HG02973 (cell line): ENCODE measurements around the gene CMKLR1.

Source experiments
- ATAC-seq: cut with Tn5 transposase; IDR thresholded peaks from one replicate; pipeline ENCODE4 v1.9.1; 2021; ENCODE audit warnings: moderate library complexity; ENCODE audit not compliant: unreplicated experiment

CMKLR1 gene

GRCh38 chr12:108269224-108269623 lies 69.9 kb downstream of the CMKLR1 start:
- ATAC-seq, result no peak

- ATAC-seq, result no peak
These were observed 70.7 kb downstream of the CMKLR1 start for GRCh38 chr12:108268397-108268796.

- ATAC-seq, result no peak
These were observed 71.7 kb downstream of the CMKLR1 start for GRCh38 chr12:108267450-108267849.

GRCh38 chr12:108266131-108266530 lies 73.0 kb downstream of the CMKLR1 start:
- no peak for ATAC-seq

GRCh38 chr12:108265505-108265904 lies 73.6 kb downstream of the CMKLR1 start:
- ATAC-seq, result no peak

GRCh38 chr12:108260969-108261368 lies 78.1 kb downstream of the CMKLR1 start:
- no peak for ATAC-seq

- no peak for ATAC-seq
These were observed 79.1 kb downstream of the CMKLR1 start for GRCh38 chr12:108260039-108260438.

GRCh38 chr12:108257610-108258106 lies 81.5 kb downstream of the CMKLR1 start:
- no peak for ATAC-seq

GRCh38 chr12:108257004-108257403 lies 82.1 kb downstream of the CMKLR1 start:
- no peak for ATAC-seq

- no peak for ATAC-seq
These were observed 83.9 kb downstream of the CMKLR1 start for GRCh38 chr12:108255252-108255602.

GRCh38 chr12:108254517-108255251 lies 84.4 kb downstream of the CMKLR1 start:
- ATAC-seq, result no peak

- no peak for ATAC-seq
These were observed 85.1 kb downstream of the CMKLR1 start for GRCh38 chr12:108254030-108254429.

GRCh38 chr12:108253540-108253939 lies 85.6 kb downstream of the CMKLR1 start:
- no peak for ATAC-seq

GRCh38 chr12:108252523-108252922 lies 86.6 kb downstream of the CMKLR1 start:
- ATAC-seq, result no peak

GRCh38 chr12:108248011-108248410 lies 91.1 kb downstream of the CMKLR1 start:
- ATAC-seq, result no peak

- no peak for ATAC-seq
These were observed 92.0 kb downstream of the CMKLR1 start for GRCh38 chr12:108247130-108247529.

- ATAC-seq, result no peak
These were observed 97.0 kb downstream of the CMKLR1 start for GRCh38 chr12:108241986-108242703.

GRCh38 chr12:108240928-108241327 lies 98.2 kb downstream of the CMKLR1 start:
- ATAC-seq, result no peak

- ATAC-seq, result no peak
These were observed 98.9 kb downstream of the CMKLR1 start for GRCh38 chr12:108240027-108240785.

- ATAC-seq, result no peak
These were observed 99.7 kb downstream of the CMKLR1 start for GRCh38 chr12:108239378-108239777.

- no peak for ATAC-seq
These were observed 100.6 kb downstream of the CMKLR1 start for GRCh38 chr12:108238474-108238873.
